GM03348 (cell line): ENCODE results near the gene PTGR3.
"Not testable (repeated sequence)": the region's sequence is repeated elsewhere in the genome, so short reads cannot be mapped to it uniquely, and the experiment has no call there.

ENCODE experiments used
- DNase-seq: peaks from one replicate; pipeline ENCODE4 v3.0.0; 2012; ENCODE audit warnings: low spot score

The PTGR3 gene

GRCh38 chr18:75202696-75203365 lies 6.1 kb downstream of the PTGR3 start:
- DNase-seq = no peak

GRCh38 chr18:75201282-75202270 lies 7.4 kb downstream of the PTGR3 start:
- DNase-seq = no peak

GRCh38 chr18:75200605-75201280 lies 8.2 kb downstream of the PTGR3 start:
- no peak for DNase-seq

- DNase-seq = no peak
These were observed 8.9 kb downstream of the PTGR3 start for GRCh38 chr18:75200071-75200470.

GRCh38 chr18:75199327-75199726 lies 9.6 kb downstream of the PTGR3 start:
- no peak for DNase-seq

GRCh38 chr18:75198036-75198435 lies 10.9 kb downstream of the PTGR3 start:
- DNase-seq = no peak

- no peak for DNase-seq
These were observed 16.0 kb downstream of the PTGR3 start for GRCh38 chr18:75192899-75193298.

- DNase-seq = no peak
These were observed 19.2 kb downstream of the PTGR3 start for GRCh38 chr18:75189696-75190095.

GRCh38 chr18:75187702-75188101 lies 21.2 kb downstream of the PTGR3 start:
- not testable (repeated sequence) for DNase-seq

- DNase-seq = no peak
These were observed 23.5 kb downstream of the PTGR3 start for GRCh38 chr18:75185460-75185859.

GRCh38 chr18:75183973-75184493 lies 24.9 kb downstream of the PTGR3 start:
- no peak for DNase-seq

- no peak for DNase-seq
These were observed 25.4 kb downstream of the PTGR3 start for GRCh38 chr18:75183524-75183923.

GRCh38 chr18:75179819-75180600 lies 28.9 kb downstream of the PTGR3 start:
- DNase-seq = no peak

- DNase-seq = no peak
These were observed 30.6 kb downstream of the PTGR3 start for GRCh38 chr18:75178376-75178775.

GRCh38 chr18:75176849-75177248 lies 32.1 kb downstream of the PTGR3 start:
- no peak for DNase-seq

- DNase-seq = no peak
These were observed 35.2 kb downstream of the PTGR3 start for GRCh38 chr18:75173738-75174137.

- peak; percentile 24 for DNase-seq
These were observed 35.9 kb downstream of the PTGR3 start for GRCh38 chr18:75173125-75173432.

GRCh38 chr18:75172299-75173124 lies 36.4 kb downstream of the PTGR3 start:
- no peak for DNase-seq

GRCh38 chr18:75170916-75171315 lies 38.0 kb downstream of the PTGR3 start:
- DNase-seq = no peak

GRCh38 chr18:75170022-75170789 lies 38.7 kb downstream of the PTGR3 start:
- no peak for DNase-seq
